Mammary epithelial cell (primary cell): ENCODE measurements around the gene CLNK.

Experiments used
- EZH2 ChIP-seq: IDR thresholded peaks from 2 replicates; pipeline ENCODE4 v1.6.1; 2012; ENCODE audit warnings: low read length, inconsistent platforms, borderline replicate concordance
- TF ChIP-seq, protein P1 (sequence below), 2 donors: IDR thresholded peaks in 1 of 2; conservative IDR thresholded peaks in 1 of 2; 2 replicates each; pipeline ENCODE4 v1.5.1; 2011 to 2012; ENCODE audit warnings: inconsistent platforms in 2 of 2, low read length in 2 of 2, mild to moderate bottlenecking in 2 of 2, control low read depth in 1 of 2, low read depth in 1 of 2; ENCODE audit not compliant: insufficient read depth in 1 of 2; ENCODE audit errors: extremely low read depth in 1 of 2

DNA sequence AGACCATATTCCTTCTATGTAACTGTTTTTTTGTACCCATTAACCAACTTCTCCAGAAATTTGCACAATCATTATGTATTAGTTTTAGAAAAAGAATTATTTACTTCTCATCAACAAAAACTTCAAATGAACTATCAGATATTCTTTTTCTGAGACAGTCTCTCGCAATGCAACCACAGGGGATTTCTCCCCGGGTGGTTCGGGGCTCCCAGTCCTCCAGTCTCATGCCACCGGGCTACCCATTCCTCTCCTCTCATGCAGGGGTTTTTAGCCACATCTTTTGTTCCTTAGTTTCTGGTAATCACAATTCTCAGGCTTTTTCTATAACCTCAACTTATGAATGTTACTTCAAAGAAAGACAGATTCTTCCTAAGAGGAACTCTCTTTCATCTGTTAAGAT is 46.6 kb upstream of the CLNK start:
- TF ChIP-seq, protein P1, sequence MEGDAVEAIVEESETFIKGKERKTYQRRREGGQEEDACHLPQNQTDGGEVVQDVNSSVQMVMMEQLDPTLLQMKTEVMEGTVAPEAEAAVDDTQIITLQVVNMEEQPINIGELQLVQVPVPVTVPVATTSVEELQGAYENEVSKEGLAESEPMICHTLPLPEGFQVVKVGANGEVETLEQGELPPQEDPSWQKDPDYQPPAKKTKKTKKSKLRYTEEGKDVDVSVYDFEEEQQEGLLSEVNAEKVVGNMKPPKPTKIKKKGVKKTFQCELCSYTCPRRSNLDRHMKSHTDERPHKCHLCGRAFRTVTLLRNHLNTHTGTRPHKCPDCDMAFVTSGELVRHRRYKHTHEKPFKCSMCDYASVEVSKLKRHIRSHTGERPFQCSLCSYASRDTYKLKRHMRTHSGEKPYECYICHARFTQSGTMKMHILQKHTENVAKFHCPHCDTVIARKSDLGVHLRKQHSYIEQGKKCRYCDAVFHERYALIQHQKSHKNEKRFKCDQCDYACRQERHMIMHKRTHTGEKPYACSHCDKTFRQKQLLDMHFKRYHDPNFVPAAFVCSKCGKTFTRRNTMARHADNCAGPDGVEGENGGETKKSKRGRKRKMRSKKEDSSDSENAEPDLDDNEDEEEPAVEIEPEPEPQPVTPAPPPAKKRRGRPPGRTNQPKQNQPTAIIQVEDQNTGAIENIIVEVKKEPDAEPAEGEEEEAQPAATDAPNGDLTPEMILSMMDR (conservative IDR thresholded peaks at IDR 0.05 in 1 of 2, IDR thresholded peaks at IDR 0.05 in 1 of 2; ENCODE audit: extremely low read depth in 1 of 2, insufficient read depth in 1 of 2, low read depth in 1 of 2, low read length in 2 of 2) = no peak
- TF ChIP-seq EZH2 = no peak
